Measurements from ENCODE around the gene NADK. TPM values are rescaled to one million over a fixed set of nuclear protein-coding genes. Genes with fewer than 3 reads are reported as not detected.

The NADK gene
- total RNA-seq, 1 experiment from 2014 or later: 86.2 TPM

GRCh38 chr1:1786836-1787605 lies 8.8 kb upstream of the NADK start:
- no peak overlapping the region for H3K27ac ChIP-seq (ENCODE audit: low read depth, low read length, poor library complexity, severe bottlenecking)
- CTCF ChIA-PET: no interaction called here

GRCh38 chr1:1785666-1786065 lies 7.4 kb upstream of the NADK start:
- ChIA-PET CTCF (no interaction called here), POLR2A (ENCODE audit: low non-redundant PET) (no interaction called here)
- Histone ChIP-seq H3K4me1 (ENCODE audit: insufficient read depth, low read length, poor library complexity, severe bottlenecking) (peaks cover 5% of the 10 kb centered on the region), H3K27ac (ENCODE audit: low read depth, low read length, poor library complexity, severe bottlenecking) (no peak overlapping the region), H3K9me3 (ENCODE audit: low read depth, low read length, poor library complexity, severe bottlenecking) (no peaks in the 10 kb centered on the region), H3K36me3 (ENCODE audit: insufficient read depth, low read length, poor library complexity, severe bottlenecking) (peaks cover 60% of the 10 kb centered on the region), H3K4me3 (ENCODE audit: low read depth, low read length, poor library complexity, severe bottlenecking) (no peak overlapping the region), H3K27me3 (replicated peaks; ENCODE audit: insufficient read depth, low read depth, low read length, poor library complexity) (no peaks in the 10 kb centered on the region)
- no TSS peak for BruUV-seq (replicated peaks)
- intact Hi-C loops (cut with micrococcal nuclease; ENCODE audit: unreplicated experiment): no loop called here
- TF ChIP-seq EZH2 (IDR thresholded peaks at IDR 0.05; ENCODE audit: borderline replicate concordance, low read depth, low read length, poor library complexity, severe bottlenecking) (no peak), CTCF (conservative IDR thresholded peaks at IDR 0.05; ENCODE audit: low read depth, low read length) (no peak)
- no peak for DNase-seq (ENCODE audit: low spot score)

More at GRCh38 chr1:1786836-1787605, 8.8 kb upstream of the NADK start:
- peaks cover 4% of the 10 kb centered on the region for H3K4me1 ChIP-seq (ENCODE audit: insufficient read depth, low read length, poor library complexity, severe bottlenecking)
- BruUV-seq (replicated peaks): no TSS peak
- intact Hi-C loops (cut with micrococcal nuclease; ENCODE audit: unreplicated experiment): no loop called here
- no peaks in the 10 kb centered on the region for H3K27me3 ChIP-seq (replicated peaks; ENCODE audit: insufficient read depth, low read depth, low read length, poor library complexity)
- H3K36me3 ChIP-seq (ENCODE audit: insufficient read depth, low read length, poor library complexity, severe bottlenecking): peaks cover 71% of the 10 kb centered on the region
- no peak for DNase-seq (ENCODE audit: low spot score)
- POLR2A ChIA-PET (ENCODE audit: low non-redundant PET): no interaction called here
- no peaks in the 10 kb centered on the region for H3K9me3 ChIP-seq (ENCODE audit: low read depth, low read length, poor library complexity, severe bottlenecking)
- no peak overlapping the region for H3K4me3 ChIP-seq (ENCODE audit: low read depth, low read length, poor library complexity, severe bottlenecking)
- TF ChIP-seq CTCF (conservative IDR thresholded peaks at IDR 0.05; ENCODE audit: low read depth, low read length): no peak
- no peak for TF ChIP-seq EZH2 (IDR thresholded peaks at IDR 0.05; ENCODE audit: borderline replicate concordance, low read depth, low read length, poor library complexity, severe bottlenecking)

- Histone ChIP-seq H3K27ac (ENCODE audit: low read depth, low read length, poor library complexity, severe bottlenecking) (peak overlapping the region; percentile 27), H3K4me1 (ENCODE audit: insufficient read depth, low read length, poor library complexity, severe bottlenecking) (peaks cover 12% of the 10 kb centered on the region), H3K4me3 (ENCODE audit: low read depth, low read length, poor library complexity, severe bottlenecking) (no peak overlapping the region), H3K9me3 (ENCODE audit: low read depth, low read length, poor library complexity, severe bottlenecking) (no peaks in the 10 kb centered on the region), H3K27me3 (replicated peaks; ENCODE audit: insufficient read depth, low read depth, low read length, poor library complexity) (no peaks in the 10 kb centered on the region), H3K36me3 (ENCODE audit: insufficient read depth, low read length, poor library complexity, severe bottlenecking) (peaks cover 52% of the 10 kb centered on the region)
- BruUV-seq (replicated peaks): no TSS peak
- DNase-seq (ENCODE audit: low spot score): no peak
- CTCF ChIA-PET: interaction anchor here (0.6 kb wide), 1 partner anchor 60 kb away, joined by 3 read pairs; no protein-coding TSS in a partner anchor
- TF ChIP-seq CTCF (conservative IDR thresholded peaks at IDR 0.05; ENCODE audit: low read depth, low read length) (no peak), EZH2 (IDR thresholded peaks at IDR 0.05; ENCODE audit: borderline replicate concordance, low read depth, low read length, poor library complexity, severe bottlenecking) (no peak)
- intact Hi-C loops (cut with micrococcal nuclease; ENCODE audit: unreplicated experiment): no loop called here
- POLR2A ChIA-PET (ENCODE audit: low non-redundant PET): no interaction called here
These were observed 6.7 kb upstream of the NADK start for GRCh38 chr1:1784933-1785332.

Data from A673 (cell line).